ENCODE measurements around the gene SUCLG2.

DNA sequence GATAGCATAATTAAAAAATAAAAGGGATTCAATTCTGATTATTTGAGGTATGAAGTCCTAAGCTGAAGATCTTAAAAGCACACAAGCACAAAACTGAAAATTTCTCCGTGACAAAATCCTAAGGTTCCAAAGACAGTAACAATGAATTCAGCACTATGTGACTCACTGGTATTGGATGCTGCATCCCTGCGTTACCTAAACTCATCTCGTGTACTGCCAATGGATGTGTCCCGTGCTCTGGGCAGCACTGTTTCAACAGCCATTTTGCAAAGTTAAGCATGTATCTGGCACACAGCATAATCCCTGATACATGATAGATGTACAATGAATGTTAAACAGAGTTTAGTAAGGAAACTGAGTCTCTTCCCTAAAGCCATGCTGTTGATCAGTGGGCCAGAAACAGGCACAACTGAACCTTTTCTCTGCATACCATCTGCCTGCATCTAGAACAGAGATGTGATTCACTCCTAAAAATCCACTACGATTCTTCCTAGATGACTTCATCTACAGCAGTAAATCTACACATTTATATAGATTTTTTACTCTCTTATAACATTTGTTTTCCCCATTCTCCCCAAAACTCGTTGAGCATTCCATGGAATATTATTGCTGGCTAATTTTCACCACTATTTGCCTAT, 14.3 kb downstream of the SUCLG2 start:
- TF ChIP-seq EZH2 (IDR thresholded peaks at IDR 0.05; ENCODE audit: borderline replicate concordance, low read length), result no peak
- TF ChIP-seq, protein P1, sequence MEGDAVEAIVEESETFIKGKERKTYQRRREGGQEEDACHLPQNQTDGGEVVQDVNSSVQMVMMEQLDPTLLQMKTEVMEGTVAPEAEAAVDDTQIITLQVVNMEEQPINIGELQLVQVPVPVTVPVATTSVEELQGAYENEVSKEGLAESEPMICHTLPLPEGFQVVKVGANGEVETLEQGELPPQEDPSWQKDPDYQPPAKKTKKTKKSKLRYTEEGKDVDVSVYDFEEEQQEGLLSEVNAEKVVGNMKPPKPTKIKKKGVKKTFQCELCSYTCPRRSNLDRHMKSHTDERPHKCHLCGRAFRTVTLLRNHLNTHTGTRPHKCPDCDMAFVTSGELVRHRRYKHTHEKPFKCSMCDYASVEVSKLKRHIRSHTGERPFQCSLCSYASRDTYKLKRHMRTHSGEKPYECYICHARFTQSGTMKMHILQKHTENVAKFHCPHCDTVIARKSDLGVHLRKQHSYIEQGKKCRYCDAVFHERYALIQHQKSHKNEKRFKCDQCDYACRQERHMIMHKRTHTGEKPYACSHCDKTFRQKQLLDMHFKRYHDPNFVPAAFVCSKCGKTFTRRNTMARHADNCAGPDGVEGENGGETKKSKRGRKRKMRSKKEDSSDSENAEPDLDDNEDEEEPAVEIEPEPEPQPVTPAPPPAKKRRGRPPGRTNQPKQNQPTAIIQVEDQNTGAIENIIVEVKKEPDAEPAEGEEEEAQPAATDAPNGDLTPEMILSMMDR (conservative IDR thresholded peaks at IDR 0.05 in 1 of 2, IDR thresholded peaks at IDR 0.05 in 1 of 2; ENCODE audit: extremely low read depth in 1 of 2, insufficient read depth in 1 of 2, low read depth in 1 of 2, low read length in 2 of 2), result no peak
